SH-SY5Y (cell line): ENCODE results near the gene CDC42SE2.

Experiments used
- GATA2 ChIP-seq: IDR thresholded peaks from 2 replicates; pipeline ENCODE4 v1.6.1; 2011; ENCODE audit warnings: mild to moderate bottlenecking, low read depth, low read length
- GATA3 ChIP-seq: IDR thresholded peaks from 2 replicates; pipeline ENCODE4 v1.6.1; 2011; ENCODE audit warnings: low read depth, mild to moderate bottlenecking, low read length, moderate library complexity

- TF ChIP-seq GATA2 (no peak), GATA3 (no peak)
These were observed 12.2 kb downstream of the CDC42SE2 start for GRCh38 chr5:131276072-131276471.
